DMS 273 (cell line): ENCODE data around the gene GPR137B.

Experiments used
- DNase-seq: peaks from one replicate; lab custom pipeline; 2025; ENCODE audit not compliant: unreplicated experiment; lab: John Stamatoyannopoulos, UW

GPR137B gene, protein sequence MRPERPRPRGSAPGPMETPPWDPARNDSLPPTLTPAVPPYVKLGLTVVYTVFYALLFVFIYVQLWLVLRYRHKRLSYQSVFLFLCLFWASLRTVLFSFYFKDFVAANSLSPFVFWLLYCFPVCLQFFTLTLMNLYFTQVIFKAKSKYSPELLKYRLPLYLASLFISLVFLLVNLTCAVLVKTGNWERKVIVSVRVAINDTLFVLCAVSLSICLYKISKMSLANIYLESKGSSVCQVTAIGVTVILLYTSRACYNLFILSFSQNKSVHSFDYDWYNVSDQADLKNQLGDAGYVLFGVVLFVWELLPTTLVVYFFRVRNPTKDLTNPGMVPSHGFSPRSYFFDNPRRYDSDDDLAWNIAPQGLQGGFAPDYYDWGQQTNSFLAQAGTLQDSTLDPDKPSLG

DNA sequence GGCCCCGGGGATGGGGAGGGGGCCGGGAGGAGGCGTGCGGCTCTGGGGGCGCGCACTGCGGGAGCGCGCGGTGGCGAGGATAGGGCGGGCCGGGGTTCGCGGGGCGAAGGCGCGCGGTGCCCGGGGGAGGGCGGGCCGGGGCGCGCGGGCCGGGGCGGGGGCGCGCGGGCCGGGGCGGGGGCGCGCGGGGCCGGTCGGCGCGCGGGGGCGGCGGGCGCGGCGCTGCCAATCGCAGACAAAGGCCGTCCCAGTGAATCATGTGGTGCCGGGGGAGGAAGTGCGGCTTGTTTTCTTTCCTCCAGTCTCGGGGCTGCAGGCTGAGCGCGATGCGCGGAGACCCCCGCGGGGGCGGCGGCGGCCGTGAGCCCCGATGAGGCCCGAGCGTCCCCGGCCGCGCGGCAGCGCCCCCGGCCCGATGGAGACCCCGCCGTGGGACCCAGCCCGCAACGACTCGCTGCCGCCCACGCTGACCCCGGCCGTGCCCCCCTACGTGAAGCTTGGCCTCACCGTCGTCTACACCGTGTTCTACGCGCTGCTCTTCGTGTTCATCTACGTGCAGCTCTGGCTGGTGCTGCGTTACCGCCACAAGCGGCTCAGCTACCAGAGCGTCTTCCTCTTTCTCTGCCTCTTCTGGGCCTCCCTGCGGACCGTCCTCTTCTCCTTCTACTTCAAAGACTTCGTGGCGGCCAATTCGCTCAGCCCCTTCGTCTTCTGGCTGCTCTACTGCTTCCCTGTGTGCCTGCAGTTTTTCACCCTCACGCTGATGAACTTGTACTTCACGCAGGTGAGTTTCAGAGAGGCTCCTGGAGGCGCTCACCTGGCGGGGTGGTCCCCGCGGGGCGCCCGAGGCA is at the start of gene GPR137B:
Gene GPR137B, plus strand, starts transcription at position 287 of the 851 bp plus-strand sequence. Its CDS starts 84 bp downstream, at position 371.
- peak; percentile 88 for DNase-seq

DNA sequence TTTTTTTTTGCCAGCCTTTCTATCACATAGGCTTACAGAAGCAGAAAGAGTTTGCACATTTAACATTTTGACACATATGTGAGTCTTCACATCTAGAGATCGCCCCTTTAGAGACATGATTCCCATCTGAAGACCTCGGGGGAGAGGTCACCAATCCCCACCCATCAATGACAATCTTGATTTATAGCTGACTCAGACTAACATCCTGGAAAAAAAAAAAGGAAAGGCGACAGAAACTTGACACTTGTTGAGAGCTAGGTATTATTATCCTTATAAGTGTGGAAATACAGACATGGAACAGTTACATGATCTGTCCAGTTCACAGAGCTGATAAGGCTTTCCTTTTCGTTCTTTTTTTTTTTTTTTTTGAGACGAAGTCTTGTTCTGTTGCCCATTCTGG is 49.4 kb upstream of the GPR137B start:
- DNase-seq, result no peak

DNA sequence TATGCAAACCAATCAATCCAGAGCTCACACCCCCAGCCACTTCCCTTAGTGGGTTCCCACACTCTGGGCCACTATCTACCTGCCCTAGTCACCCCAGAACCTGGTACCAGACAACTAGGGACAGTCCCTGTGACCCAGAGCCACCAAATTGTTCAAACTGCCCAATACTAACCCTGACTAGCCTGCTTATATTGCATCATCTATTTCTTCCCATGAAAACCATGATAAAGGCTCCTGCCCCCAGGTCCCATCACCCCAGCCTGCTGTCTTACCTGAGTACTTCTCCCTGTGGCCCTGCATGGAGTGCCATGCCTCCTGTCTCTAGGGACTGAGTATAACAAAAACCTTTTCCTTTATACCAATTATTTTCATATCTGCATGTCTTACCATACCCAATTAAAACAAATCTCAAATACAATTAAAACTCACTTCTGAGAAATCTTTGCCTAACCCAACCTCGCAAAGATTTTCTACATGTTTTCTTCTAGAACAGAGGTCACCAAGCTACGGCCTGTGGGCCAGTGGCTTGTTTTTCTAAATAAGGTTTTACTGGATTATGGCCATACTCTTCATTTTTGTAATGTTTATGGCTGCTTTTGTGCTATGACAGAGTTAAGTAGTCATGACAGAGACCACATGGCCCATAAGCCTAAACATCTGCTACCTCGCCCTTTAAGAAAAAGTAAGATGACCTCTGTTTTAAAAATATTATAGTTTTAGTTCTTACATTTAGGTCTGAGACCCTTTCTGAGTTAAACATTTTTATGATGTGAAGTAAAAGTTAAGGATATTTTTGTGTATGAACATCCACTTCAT is 46.4 kb upstream of the GPR137B start:
- DNase-seq, result no peak

DNA sequence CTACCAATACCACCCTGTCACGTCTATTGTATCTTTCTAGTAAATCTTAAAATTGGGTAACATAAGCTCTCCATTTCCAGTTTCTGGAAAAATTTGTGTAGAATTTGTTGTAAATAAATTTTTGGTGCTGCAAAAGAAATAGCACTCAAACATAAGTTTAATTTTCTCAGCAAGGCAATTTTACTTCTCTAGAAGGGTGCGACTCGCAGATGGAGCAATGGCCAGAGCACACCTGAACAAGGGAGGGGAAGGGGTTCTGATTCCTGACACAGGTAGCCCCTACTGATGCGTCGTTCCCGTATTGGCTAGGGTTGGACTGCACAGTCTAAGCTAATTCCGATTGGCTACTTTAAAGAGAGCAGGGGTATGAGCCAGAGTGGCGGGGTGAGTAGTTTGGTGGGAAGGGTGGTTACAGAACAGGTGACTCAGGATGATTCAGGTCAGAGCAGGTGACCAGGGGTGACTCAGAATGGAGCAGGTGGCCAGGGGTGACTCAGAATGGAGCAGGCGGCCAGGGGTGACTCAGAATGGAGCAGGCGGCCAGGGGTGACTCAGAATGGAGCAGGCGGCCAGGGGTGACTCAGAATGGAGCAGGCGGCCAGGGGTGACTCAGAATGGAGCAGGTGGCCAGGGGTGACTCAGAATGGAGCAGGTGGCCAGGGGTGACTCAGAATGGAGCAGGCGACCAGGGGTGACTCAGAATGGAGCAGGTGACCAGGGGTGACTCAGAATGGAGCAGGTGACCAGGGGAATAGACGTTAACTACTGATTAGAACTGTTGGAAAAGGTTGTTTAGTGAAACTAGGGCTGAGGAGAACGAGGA is 45.5 kb upstream of the GPR137B start:
- DNase-seq, result peak; percentile 82

DNA sequence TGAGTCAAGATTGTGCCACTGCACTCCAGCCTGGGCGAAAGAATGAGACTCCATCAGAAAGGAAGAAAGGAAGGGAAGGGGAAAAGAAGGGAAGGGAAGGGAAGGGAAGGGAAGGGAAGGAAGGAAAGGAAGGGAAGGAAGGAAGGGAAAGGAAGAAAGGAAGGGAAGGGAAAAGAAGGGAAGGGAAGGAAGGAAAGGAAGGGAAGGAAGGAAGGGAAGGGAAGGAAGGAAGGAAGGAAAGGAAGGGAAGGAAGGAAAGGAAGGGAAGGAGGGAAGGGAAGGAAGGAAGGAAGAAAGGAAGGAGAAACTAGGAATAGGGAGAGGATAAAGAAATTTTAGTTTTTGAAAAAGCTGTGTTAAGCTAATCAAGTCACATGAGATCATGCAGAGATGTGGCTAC is 44.1 kb upstream of the GPR137B start:
- no peak for DNase-seq

DNA sequence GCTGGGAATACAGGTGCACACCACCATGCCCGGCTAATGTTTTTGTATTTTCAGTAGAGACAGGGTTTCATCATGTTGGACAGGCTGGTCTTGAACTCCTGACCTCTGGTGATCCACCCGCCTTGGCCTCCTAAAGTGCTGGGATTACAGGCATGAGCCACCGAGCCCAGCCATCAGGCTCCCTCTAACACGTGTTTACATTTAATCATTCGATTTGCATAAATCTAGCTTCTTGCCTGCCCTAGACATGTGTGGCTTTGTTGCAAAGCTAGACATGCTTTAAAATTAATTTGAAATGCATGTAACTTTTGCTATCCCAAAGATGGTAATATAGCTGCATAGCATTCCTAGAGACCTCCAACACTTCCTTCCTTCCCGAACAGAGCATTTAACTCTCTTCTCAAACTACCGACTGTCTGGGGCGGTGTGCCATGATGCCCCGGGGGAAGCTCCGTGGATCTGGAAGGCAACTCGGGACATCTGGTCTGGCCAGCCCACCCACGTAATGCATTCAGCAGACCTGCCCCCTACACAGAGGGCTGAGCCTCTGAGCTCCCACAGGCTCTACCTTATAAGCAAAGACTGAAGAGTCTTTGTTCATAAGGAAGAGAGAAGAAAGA is 42.9 kb upstream of the GPR137B start:
- peak; percentile 74 for DNase-seq

DNA sequence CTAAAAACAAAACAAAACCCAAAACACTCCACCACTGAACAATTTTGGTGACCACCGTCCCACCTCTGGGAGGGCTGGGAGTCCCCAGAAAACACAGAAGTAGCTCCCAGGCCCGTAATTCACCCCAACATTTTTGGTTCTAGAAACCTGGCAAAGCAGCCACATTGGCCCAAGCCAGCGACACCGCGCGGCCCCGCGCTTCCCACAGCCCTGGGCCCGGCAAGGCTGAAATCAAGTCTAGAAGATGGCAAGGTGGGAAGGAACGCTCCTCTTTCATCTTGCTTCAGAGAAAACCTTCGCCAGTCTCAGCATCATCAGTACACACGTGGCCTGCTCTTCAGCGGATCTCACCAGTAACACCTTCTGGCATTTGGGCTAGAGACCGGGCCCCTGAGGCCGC is 41.5 kb upstream of the GPR137B start:
- no peak for DNase-seq

DNA sequence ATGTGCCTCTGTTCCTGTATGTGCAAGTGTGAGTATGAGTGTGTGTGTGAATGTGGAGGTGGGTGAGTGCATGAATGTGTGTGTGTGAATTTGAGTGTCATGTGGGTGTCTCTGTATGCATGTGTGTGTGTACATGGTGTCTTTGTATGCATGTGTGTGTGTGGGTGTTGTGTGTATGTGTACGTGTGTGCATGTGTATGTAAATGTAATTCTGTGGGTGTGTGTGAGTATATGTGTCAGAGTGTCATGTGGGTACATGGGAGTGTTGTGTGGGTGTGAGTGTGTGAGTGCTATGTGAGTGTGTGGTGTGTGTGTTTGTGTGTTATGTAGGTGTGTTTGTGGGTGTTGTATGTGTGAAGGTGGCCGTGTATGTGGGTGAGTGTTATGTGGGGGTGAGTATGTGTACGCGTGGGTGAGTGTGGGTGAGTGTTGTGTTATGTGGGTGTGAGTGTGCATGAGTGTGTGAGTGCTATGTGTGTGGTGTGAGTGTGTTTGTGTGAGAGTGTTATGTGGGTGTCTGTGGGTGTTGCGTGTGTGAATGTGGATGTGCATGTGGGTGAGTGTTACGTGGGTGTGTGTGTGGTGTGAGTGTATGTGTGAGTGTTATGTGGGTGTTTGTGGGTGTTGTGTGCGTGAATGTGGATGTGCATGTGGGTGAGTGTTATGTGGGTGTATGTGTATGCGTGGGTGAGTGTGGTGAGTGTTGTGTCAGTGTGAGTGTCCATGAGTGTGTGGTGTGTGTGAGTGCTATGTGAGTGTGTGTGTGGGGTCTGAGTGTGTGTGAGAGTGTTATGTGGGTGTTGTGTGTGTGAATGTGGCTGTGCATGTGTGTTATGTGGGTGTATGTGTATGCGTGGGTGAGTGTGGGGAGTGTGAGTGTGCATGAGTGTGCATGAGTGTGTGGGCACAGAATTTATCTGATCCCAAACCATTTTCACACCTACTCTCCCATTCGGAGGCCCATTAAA is 40.8 kb upstream of the GPR137B start:
- no peak for DNase-seq

DNA sequence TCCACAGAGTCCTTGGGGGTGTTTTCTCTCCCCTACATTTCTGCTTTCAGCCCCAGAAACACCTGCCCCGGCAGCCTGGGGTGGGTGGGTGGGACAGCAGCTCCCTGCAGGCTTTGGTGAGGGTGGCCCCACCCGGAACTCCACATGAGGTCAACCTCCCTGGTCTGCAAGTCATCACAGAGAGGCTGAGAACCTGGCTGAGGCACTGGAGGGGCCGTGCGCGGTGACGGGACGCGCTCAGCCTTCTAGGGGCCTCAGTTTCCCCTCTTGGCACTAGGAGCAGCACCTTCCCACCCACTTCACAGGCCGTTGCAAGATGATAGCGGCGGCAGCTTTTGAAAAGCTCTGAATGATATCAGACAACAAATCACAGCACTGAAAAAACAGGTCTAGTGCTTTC is 39.7 kb upstream of the GPR137B start:
- DNase-seq, result no peak

DNA sequence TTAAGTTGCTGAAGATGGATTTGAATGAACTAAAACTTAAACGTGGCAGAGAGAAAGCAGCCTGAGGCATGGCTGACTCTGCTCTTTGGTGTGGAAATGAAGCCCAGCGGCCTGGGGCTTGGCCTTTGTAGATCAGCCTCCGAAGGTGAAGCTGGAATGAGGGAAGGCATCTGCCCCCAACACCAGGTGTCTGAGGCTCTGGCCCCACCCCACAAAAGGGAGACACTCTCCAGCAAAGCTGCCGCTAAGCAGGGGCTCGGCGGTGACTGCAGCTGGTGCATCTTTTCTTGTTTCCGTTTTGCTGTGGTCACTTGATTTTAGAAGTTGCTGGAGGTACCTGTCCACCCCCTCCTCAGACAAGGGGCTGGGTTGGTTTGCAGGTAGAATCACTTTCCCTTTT is 39.3 kb upstream of the GPR137B start:
- DNase-seq, result no peak

DNA sequence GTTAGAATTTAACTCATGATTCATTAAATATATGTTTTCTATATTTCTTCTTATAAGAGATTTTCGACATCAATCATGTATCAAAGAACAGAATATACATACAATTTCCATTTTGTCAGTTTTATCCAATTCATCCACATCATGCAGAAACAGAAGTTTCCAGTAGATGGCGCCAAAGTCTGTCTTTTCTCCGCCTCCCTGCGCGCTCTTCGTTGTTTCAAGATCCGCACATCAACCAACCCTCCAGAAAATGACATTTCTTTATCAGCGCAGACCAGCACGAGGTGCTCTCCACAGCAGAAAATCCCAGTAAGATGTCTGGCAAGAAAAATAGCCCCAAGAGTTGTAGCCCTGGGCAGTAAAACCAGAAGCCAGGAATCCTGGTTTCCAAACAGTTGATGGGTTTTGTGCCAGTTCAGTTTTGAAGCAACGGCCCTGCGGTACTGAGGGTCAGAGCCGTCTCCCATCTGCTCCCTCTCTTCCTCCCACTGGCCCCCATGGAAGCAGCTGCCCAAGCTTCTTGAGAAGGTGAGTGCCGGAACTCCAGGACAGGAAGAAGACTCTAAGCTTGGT is 38.6 kb upstream of the GPR137B start:
- peak; percentile 80 for DNase-seq

DNA sequence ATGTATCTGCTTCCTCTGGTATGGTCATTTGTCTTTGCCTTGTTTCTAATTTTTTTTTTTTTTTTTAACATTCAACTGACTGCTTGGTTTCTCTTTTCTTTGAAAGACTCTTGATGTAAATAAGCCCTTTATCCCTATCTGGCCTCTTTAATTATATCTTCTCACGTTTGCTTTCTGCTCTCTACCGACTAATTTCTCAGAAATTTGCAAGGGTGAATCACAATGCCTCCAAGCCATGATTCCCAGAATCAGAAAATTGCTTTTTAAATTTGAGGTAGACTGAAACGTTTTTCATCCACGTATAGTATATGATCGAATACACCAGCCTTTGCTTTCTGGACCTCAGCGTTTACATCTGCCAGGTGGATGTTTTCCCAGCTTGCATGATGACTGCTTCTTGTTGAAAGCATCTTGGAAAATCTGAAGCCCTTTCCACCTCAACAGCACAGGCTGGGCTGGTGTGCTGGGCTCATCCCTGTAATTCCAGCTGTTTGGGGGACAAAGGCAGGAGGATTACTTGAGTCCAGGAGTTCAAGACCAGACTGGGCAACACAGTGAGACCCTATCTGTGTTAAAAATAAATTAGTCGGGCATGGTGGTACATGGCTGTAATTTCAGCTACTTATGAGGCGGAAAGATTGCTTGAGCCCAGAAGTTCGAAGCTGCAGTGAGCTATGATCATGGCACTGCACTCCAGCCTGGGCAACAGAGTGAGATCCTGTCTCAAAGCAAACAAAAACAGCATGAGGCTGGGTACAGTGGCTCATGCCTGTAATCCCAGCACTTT is 35.0 kb upstream of the GPR137B start:
- no peak for DNase-seq

DNA sequence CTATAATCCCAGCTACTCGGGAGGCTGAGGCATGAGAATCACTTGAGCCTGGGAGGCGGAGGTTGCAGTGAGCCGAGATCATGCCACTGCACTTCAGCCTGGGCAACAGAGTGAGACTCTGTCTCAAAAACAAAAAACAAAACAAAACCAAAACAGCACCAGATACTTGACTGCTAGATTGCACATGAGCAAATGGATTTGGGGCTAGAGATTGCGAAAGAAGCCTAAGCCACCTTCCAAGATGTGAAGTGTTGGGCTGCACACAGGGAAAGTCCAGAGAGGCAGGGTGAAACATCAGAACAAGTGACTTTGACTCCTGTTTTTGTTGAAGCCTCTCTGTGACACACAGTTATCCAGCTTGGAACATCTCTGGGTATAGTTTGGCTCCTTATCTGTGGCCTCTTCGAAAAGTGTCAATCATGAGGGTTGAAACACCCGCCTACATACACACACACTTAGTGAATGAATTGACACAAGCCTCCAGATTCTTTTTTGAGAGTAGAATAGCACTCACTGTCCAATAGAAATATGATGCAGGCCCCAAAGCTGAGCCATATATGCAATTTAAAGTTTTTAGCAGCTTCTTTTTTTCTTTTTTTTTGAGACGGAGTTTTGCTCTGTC is 34.2 kb upstream of the GPR137B start:
- DNase-seq, result no peak

DNA sequence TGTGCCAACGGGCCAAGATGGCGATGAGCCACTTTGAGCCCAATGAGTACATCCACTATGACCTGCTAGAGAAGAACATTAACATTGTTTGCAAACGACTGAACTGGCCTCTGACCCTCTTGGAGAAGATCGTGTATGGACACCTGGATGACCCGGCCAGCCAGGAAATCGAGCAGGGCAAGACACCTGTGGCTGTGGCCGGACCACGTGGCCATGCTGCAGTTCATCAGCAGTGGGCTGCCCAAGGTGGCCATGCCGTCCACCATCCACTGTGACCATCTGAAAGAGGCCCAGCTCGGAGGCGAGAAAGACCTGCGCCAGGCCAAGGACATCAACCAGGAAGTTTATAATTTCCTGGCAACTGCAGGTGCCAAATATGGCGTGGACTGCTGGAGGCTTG is 32.2 kb upstream of the GPR137B start:
- no peak for DNase-seq

DNA sequence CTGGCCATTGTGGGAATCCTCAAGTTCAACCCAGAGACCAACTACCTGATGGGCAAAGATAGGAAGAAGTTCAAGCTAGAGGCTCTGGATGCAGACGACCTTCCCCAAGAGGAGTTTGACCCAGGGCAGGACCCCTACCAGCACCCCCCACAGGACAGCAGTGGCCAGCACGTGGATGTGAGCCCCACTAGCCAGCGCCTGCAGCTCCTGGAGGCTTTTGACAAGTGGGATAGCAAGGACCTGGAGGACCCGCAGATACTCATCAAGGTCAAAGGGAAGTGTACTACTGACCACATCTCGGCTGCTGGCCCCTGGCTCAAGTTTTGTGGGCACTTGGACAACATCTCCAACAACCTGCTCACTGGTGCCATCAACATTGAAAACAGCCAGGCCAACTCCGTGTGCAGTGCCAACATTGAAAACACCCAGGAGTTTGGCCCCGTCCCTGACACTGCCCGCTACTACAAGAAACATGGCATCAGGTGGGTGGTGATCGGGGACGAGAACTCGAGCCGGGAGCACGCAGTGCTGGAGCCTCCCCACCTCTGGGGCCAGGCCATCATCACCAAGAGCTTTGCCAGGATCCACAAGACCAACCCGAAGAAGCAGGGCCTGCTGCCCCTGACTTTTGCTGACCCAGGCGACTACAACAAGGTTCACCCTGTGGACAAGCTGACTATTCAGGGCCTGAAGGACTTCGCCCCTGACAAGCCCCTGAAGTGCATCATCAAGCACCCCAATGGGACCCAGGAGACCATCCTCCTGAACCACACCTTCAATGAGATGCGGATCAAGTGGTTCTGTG is 30.6 kb upstream of the GPR137B start:
- no peak for DNase-seq

DNA sequence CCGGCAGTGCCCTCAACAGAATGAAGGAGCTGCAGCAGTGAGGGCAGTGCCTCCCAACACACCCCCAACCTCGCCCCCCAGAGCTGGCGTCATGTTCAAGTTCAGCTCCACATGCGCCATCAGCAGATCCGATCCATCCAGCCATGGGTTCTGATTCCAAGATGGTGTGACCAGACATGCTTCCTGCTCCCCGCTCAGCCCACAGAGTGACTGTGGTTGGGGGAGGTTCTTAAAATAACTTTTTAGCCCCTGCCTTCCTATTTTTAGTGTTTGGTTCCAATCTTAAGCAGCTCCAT is 30.1 kb upstream of the GPR137B start:
- DNase-seq, result no peak
